Stimulated activated CD4-positive, alpha-beta T cell treated with anti-CD3 and anti-CD28 coated beads, Interleukin-2, amount 100 ng/mL, for 4 hours (primary cell): ENCODE data around the gene PDE6B.
"Not testable (repeated sequence)": the region's sequence is repeated elsewhere in the genome, so short reads cannot be mapped to it uniquely, and the experiment has no call there.

Experiments
- DNase-seq: peaks from one replicate; pipeline ENCODE4 v3.0.0-alpha.2; 2020; ENCODE audit warnings: low read depth

PDE6B gene

DNA sequence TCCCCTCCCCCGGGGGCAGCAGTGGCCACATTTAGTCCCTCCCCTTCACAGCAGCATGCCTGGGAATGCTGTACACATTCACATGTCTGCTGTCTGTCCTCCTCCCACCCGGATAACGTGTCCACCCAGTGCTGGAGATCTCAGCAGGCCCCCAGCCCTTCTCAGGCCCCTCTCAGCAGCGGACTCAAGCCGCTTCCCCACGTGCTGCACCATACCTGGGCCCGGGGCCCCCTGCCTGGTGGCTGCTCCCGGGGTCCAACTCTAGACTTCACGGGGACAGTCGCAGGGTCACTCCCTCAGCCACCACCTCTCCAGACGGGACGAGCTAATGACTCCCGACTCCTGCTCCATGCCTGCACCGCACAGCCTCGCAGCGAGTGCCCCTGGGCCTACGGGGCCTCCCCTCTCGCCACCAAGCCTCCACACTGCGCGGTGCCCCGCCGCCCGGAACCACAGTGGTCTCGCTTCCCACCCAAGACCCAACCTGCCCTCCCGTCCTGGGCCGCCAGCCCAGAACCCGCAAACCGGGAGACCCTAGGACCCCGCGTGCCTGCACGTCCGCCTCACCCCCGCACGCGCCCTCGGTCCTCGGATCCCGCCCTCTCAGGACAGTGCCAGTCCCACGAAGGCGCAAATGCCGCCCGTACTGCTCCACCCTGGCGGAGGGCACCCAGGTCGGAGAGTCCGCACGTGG, 79.0 kb downstream of the PDE6B start:
- no peak for DNase-seq

DNA sequence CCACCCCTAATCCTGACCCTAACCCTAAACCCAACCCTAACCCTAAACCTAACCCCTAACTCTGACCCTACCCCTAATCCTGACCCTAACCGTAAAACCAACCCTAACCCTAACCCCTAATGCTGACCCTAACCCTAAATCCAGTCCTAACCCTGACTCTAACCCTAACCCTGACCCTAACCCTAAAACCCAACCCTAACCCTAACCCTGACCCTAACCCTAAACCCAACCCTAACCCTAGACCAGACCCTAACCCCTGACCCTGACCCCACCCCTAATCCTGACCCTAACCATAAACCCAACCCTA, 79.6 kb downstream of the PDE6B start:
- no peak for DNase-seq

DNA sequence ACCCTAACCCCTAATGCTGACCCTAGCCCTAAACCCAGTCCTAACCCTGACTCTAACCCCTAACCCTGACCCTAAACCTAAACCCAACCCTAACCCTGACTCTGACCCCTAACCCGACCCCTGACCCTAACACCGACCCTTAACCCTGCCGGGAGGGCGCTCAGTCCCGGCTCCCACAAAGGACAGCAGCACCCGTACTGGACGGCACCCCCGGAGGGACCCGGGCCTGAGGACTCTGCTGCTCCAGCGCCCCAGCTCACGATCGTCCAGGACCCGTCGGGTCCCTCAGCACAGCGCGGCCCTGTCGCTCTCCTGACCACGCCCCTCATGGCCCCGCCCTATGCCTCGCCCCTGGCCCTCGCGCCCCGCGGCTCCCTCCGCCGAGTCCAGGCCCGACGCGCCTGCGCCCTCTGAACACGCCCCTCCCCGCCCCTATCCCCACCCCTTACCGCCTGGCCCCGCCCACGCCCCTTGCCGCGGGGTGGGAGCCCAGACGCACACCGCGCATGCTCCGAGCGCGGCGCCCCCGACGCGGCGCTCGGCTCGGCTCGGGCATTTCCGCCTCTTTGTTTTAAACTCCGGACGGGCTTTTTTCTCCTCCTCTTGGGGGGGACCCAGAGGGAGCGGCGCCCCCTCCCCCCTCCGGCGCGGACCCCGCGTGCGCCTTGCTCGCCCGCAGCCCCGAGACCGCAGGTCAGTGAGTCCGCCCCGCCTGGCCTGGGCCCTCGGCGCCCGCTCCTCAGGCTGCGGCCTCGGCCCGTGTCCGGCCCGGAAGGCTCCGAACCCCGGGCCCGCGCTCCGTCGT, 80.1 kb downstream of the PDE6B start, which contains the start of gene PCGF3:
Gene PCGF3, plus strand, starts transcription at position 555 of the 805 bp plus-strand sequence. CDS start 27,849 bp downstream, outside the sequence.
- DNase-seq, result peak; percentile 94

DNA sequence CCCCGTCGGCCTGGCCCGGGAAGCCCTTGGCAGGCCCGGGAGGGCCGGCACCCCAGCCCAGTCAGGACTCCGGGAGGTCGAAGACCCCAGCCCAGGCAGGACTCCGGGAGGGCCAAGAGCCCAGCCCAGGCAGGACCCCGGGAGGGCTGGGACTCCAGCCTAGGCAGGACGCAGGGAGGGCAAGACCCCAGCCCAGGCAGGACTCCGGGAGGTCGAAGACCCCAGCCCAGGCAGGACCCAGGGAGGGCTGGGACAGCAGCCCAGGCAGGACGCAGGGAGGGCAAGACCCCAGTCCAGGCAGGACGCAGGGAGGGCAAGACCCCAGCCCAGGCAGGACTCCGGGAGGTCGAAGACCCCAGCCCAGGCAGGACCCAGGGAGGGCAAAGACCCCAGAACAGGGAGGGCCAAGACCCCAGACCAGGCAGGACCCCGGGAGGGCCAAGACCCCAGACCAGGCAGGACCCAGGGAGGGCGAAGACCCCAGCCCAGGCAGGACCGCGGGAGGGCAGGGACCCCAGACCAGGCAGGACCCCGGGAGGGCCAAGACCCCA, 80.8 kb downstream of the PDE6B start:
- not testable (repeated sequence) for DNase-seq

DNA sequence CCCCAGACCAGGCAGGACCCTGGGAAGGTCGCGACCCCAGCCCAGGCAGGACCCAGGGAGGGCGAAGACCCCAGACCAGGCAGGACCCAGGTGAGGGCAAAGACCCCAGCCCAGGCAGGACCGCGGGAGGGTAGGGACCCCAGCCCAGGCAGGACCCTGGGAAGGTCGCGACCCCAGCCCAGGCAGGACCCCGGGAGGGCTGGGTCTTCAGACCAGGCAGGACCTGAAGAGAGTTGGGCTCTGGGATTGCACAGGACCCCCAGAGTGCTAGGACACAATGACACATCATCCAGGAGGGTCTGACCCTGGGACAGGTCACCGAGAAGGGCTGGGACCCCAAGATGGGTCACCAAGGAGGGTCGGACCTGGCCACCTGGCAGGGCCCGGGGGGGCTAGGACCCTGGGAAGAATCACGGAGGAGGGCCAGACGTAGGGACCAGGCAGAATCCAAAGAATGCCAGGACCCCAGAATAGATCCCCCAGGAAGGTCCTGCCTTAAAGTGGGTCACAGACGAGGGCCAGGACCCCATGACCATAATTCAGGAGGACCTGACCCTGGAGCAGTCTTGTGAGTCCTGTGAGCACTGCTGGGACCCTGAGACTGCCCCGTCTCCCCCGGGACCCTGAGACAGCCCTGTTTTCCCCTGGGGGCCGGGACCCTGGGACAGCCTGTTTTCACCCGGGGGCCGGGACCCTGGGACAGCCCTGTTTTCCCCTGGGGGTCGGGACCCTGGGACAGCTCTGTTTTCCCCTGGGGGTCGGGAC, 81.6 kb downstream of the PDE6B start:
- no peak for DNase-seq

DNA sequence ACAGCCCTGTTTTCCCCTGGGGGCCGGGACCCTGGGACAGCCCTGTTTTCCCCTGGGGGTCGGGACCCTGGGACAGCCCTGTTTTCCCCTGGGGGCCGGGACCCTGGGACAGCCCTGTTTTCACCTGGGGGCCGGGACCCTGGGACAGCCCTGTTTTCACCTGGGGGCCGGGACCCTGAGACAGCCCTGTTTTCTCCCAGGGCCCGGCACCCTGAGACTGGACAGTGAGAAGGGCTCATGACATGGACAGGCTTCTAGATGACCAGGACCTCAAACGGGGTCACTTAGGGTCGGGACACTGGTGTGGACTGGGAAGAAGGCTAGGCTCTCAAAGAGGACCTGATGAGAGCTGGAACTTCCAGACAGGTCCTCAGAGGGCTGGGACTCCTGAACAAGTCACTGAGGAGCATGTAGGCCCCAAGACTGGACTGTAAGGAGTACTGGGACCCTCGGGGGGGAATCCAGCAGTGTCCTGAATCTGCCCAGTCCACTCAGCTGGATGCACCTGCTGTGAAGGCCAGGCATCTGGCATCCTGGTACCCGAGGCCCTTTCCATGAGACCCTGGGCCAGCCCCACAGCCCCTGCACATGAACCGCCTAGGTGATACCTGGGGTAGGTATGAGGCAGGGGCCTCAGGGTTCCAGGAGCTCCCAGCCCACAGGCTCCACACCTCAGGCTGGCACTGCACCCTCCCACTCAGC, 82.7 kb downstream of the PDE6B start:
- no peak for DNase-seq

DNA sequence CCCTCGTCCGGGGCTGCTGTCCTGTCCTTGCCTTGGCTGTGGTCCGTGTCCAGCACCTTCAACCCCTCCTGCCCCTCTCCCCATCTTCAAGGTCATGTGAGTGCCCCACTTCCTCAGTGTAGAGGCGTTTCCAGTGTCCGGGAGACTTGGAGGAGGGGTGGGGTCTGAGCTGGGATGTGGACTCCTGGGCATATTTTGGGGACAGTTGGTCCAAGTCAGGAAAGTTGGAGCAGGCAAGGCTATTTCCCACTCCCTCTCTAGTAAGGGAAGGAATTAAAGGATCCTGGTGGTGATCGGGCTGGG, 83.2 kb downstream of the PDE6B start:
- DNase-seq, result no peak

DNA sequence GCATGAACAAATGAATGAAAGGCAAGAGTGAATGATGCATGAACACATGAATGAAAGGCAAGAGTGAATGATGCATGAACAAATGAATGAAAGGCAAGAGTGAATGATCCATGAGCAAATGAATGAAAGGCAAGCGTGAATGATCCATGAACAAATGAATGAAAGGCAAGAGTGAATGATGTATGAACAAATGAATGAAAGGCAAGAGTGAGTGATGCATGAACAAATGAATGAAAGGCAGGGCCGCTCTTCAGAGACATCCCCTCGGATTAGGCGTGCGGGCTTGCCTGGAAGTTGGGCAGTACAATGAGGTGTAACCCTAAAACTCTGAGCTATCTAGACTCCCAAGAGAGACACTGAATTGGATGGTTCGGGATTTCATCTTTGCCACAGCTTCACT, 84.0 kb downstream of the PDE6B start:
- no peak for DNase-seq

DNA sequence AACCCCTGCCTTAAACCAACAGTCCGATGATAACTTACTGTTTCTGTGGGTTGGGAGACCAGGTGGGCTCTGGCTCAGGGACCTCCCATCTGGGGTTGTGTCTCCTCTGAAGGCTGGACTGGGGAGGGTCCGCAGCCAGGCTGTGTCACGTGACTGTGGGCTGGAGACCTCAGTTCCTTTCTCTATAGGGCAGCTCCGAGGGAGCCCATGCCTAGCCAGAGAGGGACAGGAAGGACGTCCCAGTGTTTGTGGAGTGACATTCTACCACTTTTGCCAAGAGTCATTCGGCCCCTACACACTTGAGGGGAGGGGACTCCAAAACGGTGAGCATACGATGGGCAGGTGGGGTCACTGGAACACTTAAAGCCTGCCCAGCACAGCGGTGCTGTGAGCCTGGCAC, 84.7 kb downstream of the PDE6B start:
- no peak for DNase-seq

DNA sequence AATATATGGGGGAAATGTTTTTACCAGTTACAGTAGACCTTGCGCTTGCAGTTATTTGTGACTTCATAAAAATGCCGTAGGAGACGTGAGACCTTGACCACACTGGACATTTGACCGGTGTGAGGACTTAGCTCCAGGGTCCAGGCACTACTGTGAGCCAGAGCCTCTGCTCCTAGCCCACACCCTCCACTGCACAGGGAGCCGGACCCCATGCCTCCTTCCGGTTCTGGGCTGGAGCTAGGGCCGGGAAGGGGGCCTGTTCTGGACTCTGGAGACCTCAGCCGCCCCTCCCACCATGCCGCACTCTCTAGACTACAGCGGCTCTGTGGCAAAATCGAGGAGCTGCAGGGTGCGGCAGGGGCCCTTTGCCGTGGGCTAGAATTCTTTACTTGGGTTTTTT, 85.5 kb downstream of the PDE6B start:
- DNase-seq, result no peak

DNA sequence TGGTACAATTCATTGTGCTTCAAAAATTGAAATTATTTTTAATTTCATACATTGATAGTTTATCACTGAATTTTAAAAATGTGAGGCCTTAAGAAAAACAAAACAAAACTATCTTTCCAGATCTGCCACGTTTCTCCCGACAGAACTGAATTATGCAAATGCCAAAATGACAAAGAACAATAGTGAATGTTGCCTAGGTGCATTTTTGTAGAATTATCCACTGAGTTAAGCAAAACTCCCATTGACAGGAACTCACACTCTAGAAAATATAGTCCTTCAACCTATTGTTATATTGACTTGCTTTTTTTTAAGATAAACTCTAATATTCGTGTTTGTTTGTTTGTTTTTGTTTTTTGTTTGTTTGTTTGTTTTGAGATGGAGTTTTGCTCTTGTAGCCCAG, 86.7 kb downstream of the PDE6B start:
- no peak for DNase-seq

DNA sequence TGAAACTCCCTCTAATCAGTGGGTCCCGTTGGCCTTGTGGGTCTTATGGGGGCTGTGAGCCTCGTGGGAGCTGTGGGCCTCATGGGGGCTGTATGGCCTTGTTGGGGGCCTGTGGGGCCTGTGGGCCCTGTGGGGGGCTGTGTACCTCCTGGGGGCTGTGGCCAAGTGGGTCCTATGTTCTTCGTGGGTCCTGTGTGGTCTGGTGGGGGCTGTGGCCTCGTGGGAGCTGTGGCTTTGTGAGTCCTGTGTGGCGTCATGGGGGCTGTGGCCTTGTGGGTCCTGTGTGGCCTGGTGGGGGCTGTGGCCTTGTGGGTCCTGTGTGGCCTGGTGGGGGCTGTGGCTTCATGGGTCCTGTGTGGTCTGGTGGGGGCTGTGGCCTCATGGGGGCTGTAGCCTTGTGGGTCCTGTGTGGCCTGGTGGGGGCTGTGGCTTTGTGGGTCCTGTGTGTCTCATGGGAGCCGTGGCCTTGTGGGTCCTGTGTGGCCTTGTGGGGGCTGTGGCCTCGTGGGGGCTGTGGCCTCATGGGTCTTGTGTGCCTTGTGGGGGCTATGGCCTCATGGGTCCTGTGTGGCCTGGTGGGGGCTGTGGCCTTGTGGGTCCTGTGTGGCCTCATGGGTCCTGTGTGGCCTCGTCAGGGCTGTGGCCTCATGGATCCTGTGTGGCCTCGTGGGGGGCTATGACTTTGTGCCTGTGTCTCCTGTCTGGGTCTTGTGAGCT, 87.7 kb downstream of the PDE6B start:
- no peak for DNase-seq

DNA sequence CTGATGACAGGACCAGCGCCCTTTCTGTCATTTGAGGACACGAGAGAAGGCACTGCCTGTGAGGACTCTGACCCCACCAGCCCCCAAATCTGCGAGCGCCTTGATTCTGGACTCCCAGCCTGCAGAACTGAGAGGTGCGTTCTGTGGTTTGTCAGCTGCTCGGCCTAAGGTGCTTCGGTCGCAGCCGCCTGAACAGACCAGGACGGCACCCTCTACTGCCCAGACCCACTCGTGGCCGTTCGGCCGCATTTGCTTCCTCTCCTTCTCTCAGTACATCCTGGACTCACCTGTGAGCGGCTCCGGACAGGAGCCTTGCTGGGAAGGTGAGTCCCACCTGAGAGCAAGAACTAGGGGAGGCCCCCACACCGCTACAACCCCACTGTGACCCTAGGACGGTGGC, 88.7 kb downstream of the PDE6B start:
- DNase-seq, result no peak

DNA sequence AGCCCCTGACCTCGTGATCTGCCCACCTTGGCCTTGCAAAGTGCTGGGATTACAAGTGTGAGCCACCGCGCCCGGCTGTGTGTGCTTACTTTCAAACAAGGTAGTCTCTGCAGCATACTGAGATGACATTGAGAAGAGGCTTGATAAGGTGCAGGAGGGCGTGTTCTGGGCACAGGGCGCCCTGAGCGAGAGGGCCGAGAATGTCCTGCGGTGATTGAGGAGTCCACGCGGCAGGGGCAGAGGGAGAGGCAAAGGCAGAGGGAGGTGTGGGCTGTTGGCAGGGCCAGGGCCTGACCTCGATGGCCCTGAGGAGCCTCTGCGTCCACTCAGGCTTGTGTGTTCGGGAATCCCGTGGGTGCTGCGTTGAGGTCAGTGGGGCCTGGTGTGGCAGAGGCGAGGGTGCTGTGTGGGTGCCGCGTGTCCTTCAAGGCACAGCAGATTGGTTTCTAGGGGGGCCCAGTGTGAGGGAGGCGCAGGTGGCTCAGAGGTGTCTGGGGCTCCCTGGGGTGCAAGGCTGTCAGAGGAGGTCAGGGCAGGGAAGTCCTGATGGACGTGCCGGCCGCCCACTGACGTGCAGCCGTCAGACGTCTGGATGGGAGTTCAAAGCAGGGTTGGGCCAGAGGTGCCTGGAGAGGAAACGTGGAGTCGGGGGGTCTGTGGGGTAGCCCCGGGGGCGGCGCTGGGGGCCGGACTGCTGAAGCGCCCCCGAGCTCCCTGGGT, 92.4 kb downstream of the PDE6B start:
- no peak for DNase-seq

DNA sequence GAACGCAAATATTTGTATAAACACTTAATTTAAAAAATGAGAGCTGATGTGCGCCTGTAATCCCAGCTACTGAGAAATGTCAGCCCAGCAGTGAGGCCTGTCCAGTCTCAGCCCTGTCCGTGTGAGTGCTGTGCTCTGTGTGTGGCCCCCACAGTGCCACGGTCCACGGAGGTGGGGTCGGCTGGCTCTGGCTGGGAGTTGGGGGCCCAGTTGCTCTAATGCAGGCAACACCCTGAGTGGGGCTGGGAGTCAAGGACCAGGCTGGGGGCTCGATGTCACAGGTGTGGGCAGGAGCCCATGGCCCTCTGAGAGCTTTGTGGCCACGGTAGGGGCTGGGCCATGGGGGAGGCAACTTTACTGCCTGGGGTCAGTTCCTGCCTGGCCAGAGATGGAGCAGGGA, 93.1 kb downstream of the PDE6B start:
- no peak for DNase-seq
